Measurements from ENCODE around the gene CBX1. TPM values are rescaled to one million over a fixed set of nuclear protein-coding genes. Genes with fewer than 3 reads are reported as not detected.
A peak's percentile ranks its signal among the peaks of the same experiment; 100 is the strongest.

Gene CBX1
- total and polyA plus RNA-seq, 4 donors: 3.4 to 11.6 (median 9.6) TPM

DNA sequence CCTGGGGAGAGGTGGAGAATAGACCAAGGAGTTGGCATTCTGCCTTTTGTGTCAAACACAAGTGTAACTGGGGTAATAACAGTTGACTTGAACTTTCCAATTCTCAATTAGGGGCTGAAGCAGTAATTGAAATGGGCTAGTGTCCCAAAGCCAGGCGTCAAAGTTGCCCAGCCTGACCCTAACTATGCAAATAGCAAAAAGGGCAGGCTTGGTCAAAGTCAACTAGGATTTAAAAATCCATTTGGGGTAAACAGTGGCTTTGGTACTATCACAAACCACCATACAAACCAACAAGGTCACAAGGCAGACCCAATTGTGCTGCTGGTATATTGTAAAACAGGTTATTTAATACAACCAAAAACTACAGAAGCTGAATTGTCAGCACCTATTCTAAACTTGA lies 35.1 kb downstream of the CBX1 start (continued):
- TF ChIP-seq, protein P1, sequence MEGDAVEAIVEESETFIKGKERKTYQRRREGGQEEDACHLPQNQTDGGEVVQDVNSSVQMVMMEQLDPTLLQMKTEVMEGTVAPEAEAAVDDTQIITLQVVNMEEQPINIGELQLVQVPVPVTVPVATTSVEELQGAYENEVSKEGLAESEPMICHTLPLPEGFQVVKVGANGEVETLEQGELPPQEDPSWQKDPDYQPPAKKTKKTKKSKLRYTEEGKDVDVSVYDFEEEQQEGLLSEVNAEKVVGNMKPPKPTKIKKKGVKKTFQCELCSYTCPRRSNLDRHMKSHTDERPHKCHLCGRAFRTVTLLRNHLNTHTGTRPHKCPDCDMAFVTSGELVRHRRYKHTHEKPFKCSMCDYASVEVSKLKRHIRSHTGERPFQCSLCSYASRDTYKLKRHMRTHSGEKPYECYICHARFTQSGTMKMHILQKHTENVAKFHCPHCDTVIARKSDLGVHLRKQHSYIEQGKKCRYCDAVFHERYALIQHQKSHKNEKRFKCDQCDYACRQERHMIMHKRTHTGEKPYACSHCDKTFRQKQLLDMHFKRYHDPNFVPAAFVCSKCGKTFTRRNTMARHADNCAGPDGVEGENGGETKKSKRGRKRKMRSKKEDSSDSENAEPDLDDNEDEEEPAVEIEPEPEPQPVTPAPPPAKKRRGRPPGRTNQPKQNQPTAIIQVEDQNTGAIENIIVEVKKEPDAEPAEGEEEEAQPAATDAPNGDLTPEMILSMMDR (IDR thresholded peaks at IDR 0.05; ENCODE audit: low read depth, low read length, missing input control): no peak
- peak; percentile 75 to 87 for TF ChIP-seq RXRA (IDR thresholded peaks at IDR 0.05)
- TF ChIP-seq HNF4A (conservative IDR thresholded peaks at IDR 0.05): peak; percentile 67 to 82

DNA sequence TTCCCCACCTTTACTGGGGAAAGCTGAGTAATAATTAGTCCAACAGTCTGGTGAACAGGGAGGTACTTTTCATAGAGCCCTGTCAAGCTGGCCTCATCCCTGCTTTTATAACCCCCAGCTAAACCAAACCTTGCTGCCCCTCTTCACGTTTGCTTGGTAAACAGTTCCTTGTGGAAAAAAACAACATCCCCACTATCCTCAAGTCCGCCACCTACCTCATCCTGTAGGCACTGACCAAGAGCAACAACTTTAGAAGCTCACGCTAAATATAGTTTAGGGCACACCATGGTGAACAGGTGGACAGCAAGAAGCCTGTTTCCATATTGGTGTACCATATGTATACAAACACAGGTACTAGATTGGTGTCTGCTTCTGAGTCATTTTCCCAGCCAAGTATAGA lies 36.6 kb downstream of the CBX1 start:
- Histone ChIP-seq H3K9ac (ENCODE audit: low read depth in 1 of 2, low read length in 2 of 2) (no peak overlapping the region), H3K4me1 (ENCODE audit: control insufficient read depth in 4 of 4, insufficient read depth in 4 of 4, low read length in 3 of 4) (peaks cover 7 to 58% (median 47%) of the 10 kb centered on the region in 4 donors), H3K4me3 (ENCODE audit: low read depth in 1 of 3, low read length in 3 of 3) (no peak overlapping the region), H3K36me3 (ENCODE audit: control insufficient read depth in 4 of 4, insufficient read depth in 3 of 4, low read depth in 1 of 4, low read length in 3 of 4) (peaks cover 5 to 24% (median 16%) of the 10 kb centered on the region in 4 donors), H3K27me3 (ENCODE audit: control insufficient read depth in 4 of 4, insufficient read depth in 4 of 4, low read length in 3 of 4) (no peaks in the 10 kb centered on the region), H3K9me3 (ENCODE audit: control insufficient read depth in 4 of 4, low read length in 3 of 4) (no peaks in the 10 kb centered on the region), H3K27ac (ENCODE audit: low read depth in 1 of 2, low read length in 2 of 2) (peak overlapping the region; percentile 43 to 85)
- WGBS: 79% methylated on average over 3 of the region's 3 CpGs
- TF ChIP-seq TAF1 (conservative IDR thresholded peaks at IDR 0.05) (no peak), RXRA (IDR thresholded peaks at IDR 0.05) (no peak), HNF4G (IDR thresholded peaks at IDR 0.05) (no peak), FOXA2 (IDR thresholded peaks at IDR 0.05) (no peak)
- TF ChIP-seq, protein P2, sequence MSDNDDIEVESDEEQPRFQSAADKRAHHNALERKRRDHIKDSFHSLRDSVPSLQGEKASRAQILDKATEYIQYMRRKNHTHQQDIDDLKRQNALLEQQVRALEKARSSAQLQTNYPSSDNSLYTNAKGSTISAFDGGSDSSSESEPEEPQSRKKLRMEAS (IDR thresholded peaks at IDR 0.05): no peak
- no peak for DNase-seq (ENCODE audit: low spot score)

DNA sequence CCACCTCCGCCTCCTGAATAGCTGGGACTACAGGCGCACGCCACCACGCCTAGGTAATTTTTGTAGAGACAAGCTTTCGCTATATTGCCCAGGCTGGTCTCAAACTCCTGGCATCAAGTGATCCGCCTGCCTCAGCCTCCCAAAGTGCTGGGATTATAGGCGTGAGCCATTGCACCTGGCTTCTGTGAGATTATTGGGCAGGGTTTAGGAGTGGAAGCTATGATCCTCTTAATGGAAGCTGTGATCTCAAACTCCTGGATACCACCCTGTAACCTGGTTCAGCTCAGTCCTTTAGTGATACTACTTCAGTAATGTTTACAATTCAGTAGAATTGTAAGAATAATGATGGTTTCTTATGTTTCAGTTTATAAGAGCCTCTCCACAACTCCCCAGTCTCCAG lies 39.0 kb downstream of the CBX1 start:
- Histone ChIP-seq H3K27me3 (ENCODE audit: control insufficient read depth in 4 of 4, insufficient read depth in 4 of 4, low read length in 3 of 4) (no peaks in the 10 kb centered on the region), H3K9me3 (ENCODE audit: control insufficient read depth in 4 of 4, low read length in 3 of 4) (no peaks in the 10 kb centered on the region), H3K36me3 (ENCODE audit: control insufficient read depth in 4 of 4, insufficient read depth in 3 of 4, low read depth in 1 of 4, low read length in 3 of 4) (peaks cover 12 to 45% (median 37%) of the 10 kb centered on the region in 4 donors), H3K9ac (ENCODE audit: low read depth in 1 of 2, low read length in 2 of 2) (no peak overlapping the region), H3K4me1 (ENCODE audit: control insufficient read depth in 4 of 4, insufficient read depth in 4 of 4, low read length in 3 of 4) (peaks cover 10 to 56% (median 42%) of the 10 kb centered on the region in 4 donors), H3K4me3 (ENCODE audit: low read depth in 1 of 3, low read length in 3 of 3) (no peak overlapping the region), H3K27ac (ENCODE audit: low read depth in 1 of 2, low read length in 2 of 2) (no peak overlapping the region)
- WGBS: 98% methylated on average over 7 of the region's 7 CpGs
- DNase-seq (ENCODE audit: low spot score): no peak
- TF ChIP-seq, protein P3, sequence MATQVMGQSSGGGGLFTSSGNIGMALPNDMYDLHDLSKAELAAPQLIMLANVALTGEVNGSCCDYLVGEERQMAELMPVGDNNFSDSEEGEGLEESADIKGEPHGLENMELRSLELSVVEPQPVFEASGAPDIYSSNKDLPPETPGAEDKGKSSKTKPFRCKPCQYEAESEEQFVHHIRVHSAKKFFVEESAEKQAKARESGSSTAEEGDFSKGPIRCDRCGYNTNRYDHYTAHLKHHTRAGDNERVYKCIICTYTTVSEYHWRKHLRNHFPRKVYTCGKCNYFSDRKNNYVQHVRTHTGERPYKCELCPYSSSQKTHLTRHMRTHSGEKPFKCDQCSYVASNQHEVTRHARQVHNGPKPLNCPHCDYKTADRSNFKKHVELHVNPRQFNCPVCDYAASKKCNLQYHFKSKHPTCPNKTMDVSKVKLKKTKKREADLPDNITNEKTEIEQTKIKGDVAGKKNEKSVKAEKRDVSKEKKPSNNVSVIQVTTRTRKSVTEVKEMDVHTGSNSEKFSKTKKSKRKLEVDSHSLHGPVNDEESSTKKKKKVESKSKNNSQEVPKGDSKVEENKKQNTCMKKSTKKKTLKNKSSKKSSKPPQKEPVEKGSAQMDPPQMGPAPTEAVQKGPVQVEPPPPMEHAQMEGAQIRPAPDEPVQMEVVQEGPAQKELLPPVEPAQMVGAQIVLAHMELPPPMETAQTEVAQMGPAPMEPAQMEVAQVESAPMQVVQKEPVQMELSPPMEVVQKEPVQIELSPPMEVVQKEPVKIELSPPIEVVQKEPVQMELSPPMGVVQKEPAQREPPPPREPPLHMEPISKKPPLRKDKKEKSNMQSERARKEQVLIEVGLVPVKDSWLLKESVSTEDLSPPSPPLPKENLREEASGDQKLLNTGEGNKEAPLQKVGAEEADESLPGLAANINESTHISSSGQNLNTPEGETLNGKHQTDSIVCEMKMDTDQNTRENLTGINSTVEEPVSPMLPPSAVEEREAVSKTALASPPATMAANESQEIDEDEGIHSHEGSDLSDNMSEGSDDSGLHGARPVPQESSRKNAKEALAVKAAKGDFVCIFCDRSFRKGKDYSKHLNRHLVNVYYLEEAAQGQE (IDR thresholded peaks at IDR 0.05): no peak
- TF ChIP-seq YY1 (IDR thresholded peaks at IDR 0.05): no peak
- no peak for TF ChIP-seq TAF1 (conservative IDR thresholded peaks at IDR 0.05)
- TF ChIP-seq, protein P1 (IDR thresholded peaks at IDR 0.05; ENCODE audit: low read depth, low read length, missing input control): no peak
- TF ChIP-seq, protein P4, sequence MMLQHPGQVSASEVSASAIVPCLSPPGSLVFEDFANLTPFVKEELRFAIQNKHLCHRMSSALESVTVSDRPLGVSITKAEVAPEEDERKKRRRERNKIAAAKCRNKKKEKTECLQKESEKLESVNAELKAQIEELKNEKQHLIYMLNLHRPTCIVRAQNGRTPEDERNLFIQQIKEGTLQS (IDR thresholded peaks at IDR 0.05): no peak
- TF ChIP-seq, protein P5, sequence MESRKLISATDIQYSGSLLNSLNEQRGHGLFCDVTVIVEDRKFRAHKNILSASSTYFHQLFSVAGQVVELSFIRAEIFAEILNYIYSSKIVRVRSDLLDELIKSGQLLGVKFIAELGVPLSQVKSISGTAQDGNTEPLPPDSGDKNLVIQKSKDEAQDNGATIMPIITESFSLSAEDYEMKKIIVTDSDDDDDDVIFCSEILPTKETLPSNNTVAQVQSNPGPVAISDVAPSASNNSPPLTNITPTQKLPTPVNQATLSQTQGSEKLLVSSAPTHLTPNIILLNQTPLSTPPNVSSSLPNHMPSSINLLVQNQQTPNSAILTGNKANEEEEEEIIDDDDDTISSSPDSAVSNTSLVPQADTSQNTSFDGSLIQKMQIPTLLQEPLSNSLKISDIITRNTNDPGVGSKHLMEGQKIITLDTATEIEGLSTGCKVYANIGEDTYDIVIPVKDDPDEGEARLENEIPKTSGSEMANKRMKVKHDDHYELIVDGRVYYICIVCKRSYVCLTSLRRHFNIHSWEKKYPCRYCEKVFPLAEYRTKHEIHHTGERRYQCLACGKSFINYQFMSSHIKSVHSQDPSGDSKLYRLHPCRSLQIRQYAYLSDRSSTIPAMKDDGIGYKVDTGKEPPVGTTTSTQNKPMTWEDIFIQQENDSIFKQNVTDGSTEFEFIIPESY (IDR thresholded peaks at IDR 0.05): no peak
- TF ChIP-seq NR2F2 (IDR thresholded peaks at IDR 0.05): no peak
- no peak for TF ChIP-seq EGR1 (IDR thresholded peaks at IDR 0.05; ENCODE audit: low read depth in 2 of 2)
- no peak for TF ChIP-seq SP1 (IDR thresholded peaks at IDR 0.05)
- no peak for TF ChIP-seq HNF4G (IDR thresholded peaks at IDR 0.05)
- TF ChIP-seq FOXA2 (IDR thresholded peaks at IDR 0.05): no peak
- TF ChIP-seq JUND (IDR thresholded peaks at IDR 0.05): no peak
- TF ChIP-seq, protein P2 (IDR thresholded peaks at IDR 0.05): no peak
- no peak for TF ChIP-seq FOXA1 (IDR thresholded peaks at IDR 0.05)
